ENCODE measurements around the gene RPS19.

- TF ChIP-seq CTCF (IDR thresholded peaks at IDR 0.05) (no peak), EP300 (IDR thresholded peaks at IDR 0.05) (no peak), POLR2A (IDR thresholded peaks at IDR 0.05) (no peak)
Measured at GRCh38 chr19:41872384-41872774, 12.3 kb downstream of the RPS19 start.

Data from suprapubic skin (tissue), 3 donors.